CD4-positive, CD25-positive, alpha-beta regulatory T cell (primary cell): ENCODE results near the gene PEX26. TPM values are rescaled to one million over a fixed set of nuclear protein-coding genes. Genes with fewer than 3 reads are reported as not detected.

ENCODE experiments used
- ATAC-seq, 2 donors: fragments of 150-1000 bp; cut with Tn5 transposase; one replicate each; pipeline ENCODE4 v1.10.0; 2021; ENCODE audit warnings: low read depth in 2 of 2, moderate number of reproducible peaks in 2 of 2, moderate library complexity in 1 of 2
- DNase-seq, 3 donors: peaks; one replicate each; pipeline versions ENCODE4 v3.0.0 to v3.0.0-alpha.2; 2012 to 2022; ENCODE audit warnings: mixed read lengths in 1 of 3
- H3K27ac ChIP-seq: one replicate; pipeline ENCODE4 v1.7.0; 2013; ENCODE audit warnings: mild to moderate bottlenecking, low read length; ENCODE audit not compliant: insufficient read depth, poor library complexity, severe bottlenecking
- H3K27me3 ChIP-seq: one replicate; pipeline ENCODE4 v1.7.0; 2013; ENCODE audit warnings: low read length; ENCODE audit not compliant: control insufficient read depth, insufficient read depth
- H3K36me3 ChIP-seq: one replicate; pipeline ENCODE4 v1.7.0; 2013; ENCODE audit warnings: mild to moderate bottlenecking, low read length, moderate library complexity; ENCODE audit not compliant: control insufficient read depth, insufficient read depth
- H3K4me1 ChIP-seq: 2 replicates; pipeline ENCODE4 v1.7.0; 2013; ENCODE audit warnings: mild to moderate bottlenecking, low read length; ENCODE audit not compliant: insufficient read depth, control insufficient read depth, poor library complexity, severe bottlenecking
- H3K4me3 ChIP-seq: one replicate; pipeline ENCODE4 v1.7.0; 2013; ENCODE audit warnings: low read depth, mild to moderate bottlenecking, low read length, moderate library complexity
- H3K9me3 ChIP-seq, 2 experiments: 1 replicate in 1 of 2; 2 replicates in 1 of 2; pipeline ENCODE4 v1.7.0; 2013; ENCODE audit warnings: low read length in 2 of 2, mild to moderate bottlenecking in 1 of 2, moderate library complexity in 1 of 2; ENCODE audit not compliant: control insufficient read depth in 2 of 2
- H3K27ac Mint-ChIP-seq, 3 donors: one replicate each; pipeline ENCODE4 v1.8.0; 2020 to 2022; ENCODE audit warnings: mild to moderate bottlenecking in 3 of 3, mixed read lengths in 3 of 3, moderate library complexity in 2 of 3
- H3K27me3 Mint-ChIP-seq: one replicate; pipeline ENCODE4 v1.8.0; 2022; ENCODE audit warnings: mild to moderate bottlenecking, mixed read lengths
- H3K36me3 Mint-ChIP-seq: one replicate; pipeline ENCODE4 v1.8.0; 2020; ENCODE audit warnings: mixed read lengths
- H3K4me1 Mint-ChIP-seq, 4 donors: one replicate each; pipeline ENCODE4 v1.8.0; 2020 to 2022; ENCODE audit warnings: mixed read lengths in 4 of 4, mild to moderate bottlenecking in 1 of 4
- H3K4me3 Mint-ChIP-seq, 4 donors: one replicate each; pipeline ENCODE4 v1.8.0; 2020 to 2022; ENCODE audit warnings: mild to moderate bottlenecking in 4 of 4, mixed read lengths in 4 of 4, moderate library complexity in 3 of 4
- H3K9me3 Mint-ChIP-seq, 7 donors: one replicate each; pipeline ENCODE4 v1.8.0; 2020 to 2022; ENCODE audit warnings: mixed read lengths in 7 of 7, mild to moderate bottlenecking in 3 of 7, moderate library complexity in 2 of 7
- polyA plus RNA-seq, 4 donors: library from polyadenylated mRNA; unstranded; fragments of 300-500 nt; fragmentation: Illumina TruSeq; gene quantifications; one replicate each; pipeline ENCODE4 v1.2.3, GENCODE V29; 2021
- total RNA-seq: library from RNA; stranded (reverse); gene quantifications from one replicate; pipeline ENCODE4 v1.2.3, GENCODE V29; 2022

Gene PEX26
- total and polyA plus RNA-seq, 5 donors from 2014 or later: 3.4 to 35.4 (median 3.9) TPM

GRCh38 chr22:18111759-18112330, 34.1 kb downstream of the PEX26 start:
- ATAC-seq: no peak
- peaks cover 18% of the 10 kb centered on the region for H3K4me1 ChIP-seq
- no peak overlapping the region for H3K4me3 ChIP-seq
- H3K4me1 Mint-ChIP-seq: peaks cover 5 to 20% (median 13%) of the 10 kb centered on the region in 4 donors
- H3K36me3 ChIP-seq: no peaks in the 10 kb centered on the region
- H3K27ac ChIP-seq: no peak overlapping the region
- H3K27me3 ChIP-seq: peaks cover 8% of the 10 kb centered on the region
- H3K9me3 ChIP-seq: no peaks in the 10 kb centered on the region
- no peak overlapping the region for H3K4me3 Mint-ChIP-seq
- peaks cover 0 to 2% (median 0%) of the 10 kb centered on the region in 7 donors for H3K9me3 Mint-ChIP-seq
- no peak for DNase-seq
- peaks cover 32% of the 10 kb centered on the region for H3K27me3 Mint-ChIP-seq
- H3K27ac Mint-ChIP-seq: no peak overlapping the region
- H3K36me3 Mint-ChIP-seq: no peaks in the 10 kb centered on the region

- H3K27me3 Mint-ChIP-seq: peaks cover 32% of the 10 kb centered on the region
- peaks cover 8% of the 10 kb centered on the region for H3K27me3 ChIP-seq
- no peak overlapping the region for H3K4me3 ChIP-seq
- H3K9me3 Mint-ChIP-seq: peaks cover 0 to 2% (median 0%) of the 10 kb centered on the region in 7 donors
- peaks cover 5 to 20% (median 13%) of the 10 kb centered on the region in 4 donors for H3K4me1 Mint-ChIP-seq
- no peak overlapping the region for H3K27ac Mint-ChIP-seq
- ATAC-seq: no peak
- no peak overlapping the region for H3K27ac ChIP-seq
- H3K36me3 Mint-ChIP-seq: no peaks in the 10 kb centered on the region
- DNase-seq: no peak
- no peaks in the 10 kb centered on the region for H3K36me3 ChIP-seq
- peaks cover 18% of the 10 kb centered on the region for H3K4me1 ChIP-seq
- no peaks in the 10 kb centered on the region for H3K9me3 ChIP-seq
- H3K4me3 Mint-ChIP-seq: no peak overlapping the region
Measured at GRCh38 chr22:18112440-18112839, 34.6 kb downstream of the PEX26 start.

DNA sequence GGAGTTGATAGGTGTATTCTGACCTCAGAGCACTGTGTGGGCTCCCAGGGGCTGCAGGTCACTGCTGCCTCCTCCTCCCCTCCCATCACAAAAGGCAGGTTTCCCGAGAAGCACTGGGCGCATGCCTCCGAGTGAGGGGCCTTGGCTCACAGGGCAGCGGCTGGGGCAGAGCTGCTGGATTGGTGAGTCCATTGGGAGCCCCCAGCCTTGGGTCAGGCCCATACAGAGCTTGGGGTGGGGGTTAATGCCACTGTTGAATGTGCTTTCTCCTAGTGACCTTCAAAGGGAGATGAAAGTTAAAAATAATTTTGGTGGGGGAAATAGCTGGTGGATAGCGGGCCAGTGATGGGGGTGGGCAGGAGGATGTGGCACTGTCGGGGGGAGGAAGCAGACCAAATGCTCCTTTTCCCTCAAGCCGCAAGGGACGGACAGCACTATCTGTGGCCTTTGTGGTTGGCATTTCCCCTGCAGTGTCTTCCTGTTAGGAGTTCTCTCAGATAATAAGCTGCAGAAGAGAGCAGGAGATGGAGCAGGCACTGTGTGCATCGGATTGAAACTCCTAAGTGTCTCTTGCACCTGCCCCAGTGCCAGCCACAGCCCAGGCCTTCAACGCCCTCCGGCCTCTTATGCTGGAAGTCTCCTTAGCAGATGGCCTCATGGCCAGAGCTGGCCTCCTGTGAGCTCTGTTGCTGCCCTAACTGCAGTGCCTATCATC, 36.0 kb downstream of the PEX26 start:
- Mint-ChIP-seq H3K4me3 (no peak overlapping the region), H3K27ac (peak overlapping the region in 1 of 3 donors; percentile 13), H3K4me1 (peaks cover 5 to 20% (median 14%) of the 10 kb centered on the region in 4 donors), H3K36me3 (no peaks in the 10 kb centered on the region), H3K9me3 (no peaks in the 10 kb centered on the region), H3K27me3 (peaks cover 26% of the 10 kb centered on the region)
- Histone ChIP-seq H3K36me3 (no peaks in the 10 kb centered on the region), H3K4me3 (no peak overlapping the region), H3K27ac (no peak overlapping the region), H3K27me3 (peaks cover 6% of the 10 kb centered on the region), H3K4me1 (peaks cover 18% of the 10 kb centered on the region), H3K9me3 (no peaks in the 10 kb centered on the region)
- DNase-seq (no peak), ATAC-seq (no peak)

DNA sequence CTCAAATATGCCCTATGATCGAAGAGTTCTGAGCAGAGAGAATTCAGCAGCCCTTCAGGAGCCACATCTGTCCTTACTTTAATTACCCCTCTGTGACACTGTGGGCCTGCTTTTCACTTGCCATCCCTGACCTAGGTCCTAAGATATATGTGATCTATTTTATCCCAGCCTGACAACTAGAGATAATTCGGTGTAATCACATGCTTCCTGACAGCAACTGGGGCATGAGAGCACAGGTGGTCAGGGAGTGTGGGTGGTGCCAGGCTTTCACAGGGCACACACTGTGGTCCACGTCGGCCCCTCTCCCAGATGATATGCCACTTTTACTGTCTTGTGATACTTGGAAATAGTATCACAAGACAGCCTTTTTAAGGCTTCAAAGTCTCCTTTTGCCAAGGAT, 36.7 kb downstream of the PEX26 start:
- Histone ChIP-seq H3K27ac (no peak overlapping the region), H3K9me3 (no peaks in the 10 kb centered on the region), H3K4me3 (no peak overlapping the region), H3K27me3 (peaks cover 5% of the 10 kb centered on the region), H3K4me1 (peaks cover 18% of the 10 kb centered on the region), H3K36me3 (no peaks in the 10 kb centered on the region)
- Mint-ChIP-seq H3K27ac (peak overlapping the region in 1 of 3 donors; percentile 13), H3K9me3 (no peaks in the 10 kb centered on the region), H3K36me3 (no peaks in the 10 kb centered on the region), H3K4me3 (no peak overlapping the region), H3K27me3 (peaks cover 20% of the 10 kb centered on the region), H3K4me1 (peaks cover 2 to 21% (median 11%) of the 10 kb centered on the region in 4 donors)
- ATAC-seq (no peak), DNase-seq (no peak)

- H3K4me1 ChIP-seq: peaks cover 14% of the 10 kb centered on the region
- no peaks in the 10 kb centered on the region for H3K36me3 Mint-ChIP-seq
- H3K4me3 Mint-ChIP-seq: no peak overlapping the region
Measured at GRCh38 chr22:18114976-18115652, 37.3 kb downstream of the PEX26 start.

DNA sequence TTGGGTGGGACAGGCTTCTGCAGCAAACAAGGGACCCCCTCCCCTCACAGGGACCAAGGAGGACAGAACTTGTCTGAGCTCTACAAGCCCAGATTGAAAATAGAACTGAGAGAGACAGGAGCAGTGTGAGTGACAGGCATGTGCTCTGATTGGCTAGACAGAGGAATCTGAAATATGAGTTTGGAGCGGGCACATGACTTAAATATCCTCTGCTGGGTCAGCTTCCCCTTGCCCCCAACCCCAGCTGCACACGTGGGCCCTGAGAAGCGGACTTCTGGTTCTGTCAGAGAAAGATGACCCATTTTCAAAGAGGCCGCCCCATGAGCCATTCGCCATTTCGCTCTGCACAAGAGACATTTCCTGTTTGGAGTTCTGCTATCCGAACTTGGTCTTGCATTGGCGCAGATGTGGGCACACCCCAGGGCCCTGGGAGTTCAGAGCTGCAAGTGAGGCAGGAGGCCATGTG, 38.1 kb downstream of the PEX26 start:
- Histone ChIP-seq H3K9me3 (no peaks in the 10 kb centered on the region), H3K36me3 (no peaks in the 10 kb centered on the region), H3K27me3 (no peaks in the 10 kb centered on the region), H3K4me3 (no peak overlapping the region), H3K4me1 (peaks cover 6% of the 10 kb centered on the region), H3K27ac (no peak overlapping the region)
- no peaks in the 10 kb centered on the region for H3K36me3 Mint-ChIP-seq
- peaks cover 0 to 14% (median 10%) of the 10 kb centered on the region in 4 donors for H3K4me1 Mint-ChIP-seq
- peaks cover 8% of the 10 kb centered on the region for H3K27me3 Mint-ChIP-seq
- H3K27ac Mint-ChIP-seq: no peak overlapping the region
- H3K9me3 Mint-ChIP-seq: no peaks in the 10 kb centered on the region
- H3K4me3 Mint-ChIP-seq: no peak overlapping the region
- no peak for DNase-seq
- no peak for ATAC-seq

More at GRCh38 chr22:18114976-18115652, 37.3 kb downstream of the PEX26 start:
- Histone ChIP-seq H3K4me3 (no peak overlapping the region), H3K27me3 (no peaks in the 10 kb centered on the region), H3K9me3 (no peaks in the 10 kb centered on the region), H3K27ac (no peak overlapping the region), H3K36me3 (no peaks in the 10 kb centered on the region)
- Mint-ChIP-seq H3K4me1 (peaks cover 0 to 18% (median 8%) of the 10 kb centered on the region in 4 donors), H3K27me3 (peaks cover 14% of the 10 kb centered on the region), H3K27ac (no peak overlapping the region), H3K9me3 (no peaks in the 10 kb centered on the region)
- ATAC-seq: no peak
- DNase-seq: no peak

DNA sequence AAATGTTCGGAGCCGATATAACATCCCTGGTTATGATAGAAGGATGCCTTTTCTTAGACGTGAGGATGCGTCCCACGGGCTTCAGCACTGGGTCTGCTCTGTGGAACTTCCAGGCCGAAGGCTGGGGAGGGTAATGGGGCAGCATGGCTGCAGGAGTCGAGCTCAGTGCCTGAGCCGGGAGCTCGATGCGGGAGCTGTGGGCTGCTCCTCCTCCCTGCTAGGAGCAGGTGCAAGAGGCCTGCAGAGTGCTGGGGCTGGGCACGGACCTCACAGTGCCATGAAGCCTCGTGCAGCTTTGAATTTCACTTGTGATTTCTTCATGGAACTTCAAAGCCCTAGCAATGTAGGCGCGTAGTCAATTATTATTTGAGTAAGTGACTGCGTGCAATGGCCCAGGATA, 38.8 kb downstream of the PEX26 start:
- Histone ChIP-seq H3K36me3 (no peaks in the 10 kb centered on the region), H3K27me3 (no peaks in the 10 kb centered on the region), H3K4me1 (peaks cover 4% of the 10 kb centered on the region), H3K27ac (no peak overlapping the region), H3K9me3 (no peaks in the 10 kb centered on the region), H3K4me3 (no peak overlapping the region)
- H3K4me3 Mint-ChIP-seq: no peak overlapping the region
- H3K36me3 Mint-ChIP-seq: no peaks in the 10 kb centered on the region
- no peak overlapping the region for H3K27ac Mint-ChIP-seq
- H3K27me3 Mint-ChIP-seq: peaks cover 5% of the 10 kb centered on the region
- H3K9me3 Mint-ChIP-seq: no peaks in the 10 kb centered on the region
- H3K4me1 Mint-ChIP-seq: peaks cover 0 to 13% (median 10%) of the 10 kb centered on the region in 4 donors
- ATAC-seq: no peak
- no peak for DNase-seq
